Activated T-cell treated with anti-CD3 and anti-CD28 coated beads, Interleukin-2, amount 50 U/mL, for 24 hours (primary cell): ENCODE data around the gene SMARCD1.
"Not testable (repeated sequence)": the region's sequence is repeated elsewhere in the genome, so short reads cannot be mapped to it uniquely, and the experiment has no call there.

Experiments
- DNase-seq: peaks from one replicate; pipeline ENCODE4 v3.0.0-alpha.2; 2020
- H3K27ac Mint-ChIP-seq: 2 replicates; pipeline ENCODE4 v1.8.0; 2020; ENCODE audit warnings: mild to moderate bottlenecking, mixed read lengths
- H3K27me3 Mint-ChIP-seq: 2 replicates; pipeline ENCODE4 v1.8.0; 2020; ENCODE audit warnings: mixed read lengths
- H3K36me3 Mint-ChIP-seq: 2 replicates; pipeline ENCODE4 v1.8.0; 2020; ENCODE audit warnings: low read depth, mixed read lengths
- H3K4me1 Mint-ChIP-seq: 2 replicates; pipeline ENCODE4 v1.8.0; 2020; ENCODE audit warnings: low read depth, mixed read lengths
- H3K4me3 Mint-ChIP-seq: 2 replicates; pipeline ENCODE4 v1.8.0; 2020; ENCODE audit warnings: mild to moderate bottlenecking, moderate library complexity, mixed read lengths
- H3K9me3 Mint-ChIP-seq: 2 replicates; pipeline ENCODE4 v1.8.0; 2020; ENCODE audit warnings: mixed read lengths

SMARCD1 gene

DNA sequence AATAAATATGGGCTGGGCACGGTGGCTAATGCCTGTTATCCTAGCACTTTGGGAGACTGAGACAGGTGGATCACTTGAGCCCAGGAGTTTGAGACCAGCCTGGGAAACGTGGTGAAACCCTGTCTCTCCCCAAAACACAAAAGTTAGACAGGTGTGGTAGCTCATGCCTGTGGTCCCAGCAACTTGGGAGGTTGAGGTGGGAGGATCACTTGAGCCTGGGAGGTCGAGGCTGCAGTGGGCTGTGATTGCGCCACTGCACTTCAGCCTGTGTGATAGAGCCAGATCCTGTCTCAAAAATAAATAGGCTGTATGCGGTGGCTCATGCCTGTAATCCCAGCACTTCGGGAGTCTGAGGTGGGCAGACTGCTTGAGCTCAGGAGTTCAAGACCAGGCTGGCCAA lies 62.9 kb downstream of the SMARCD1 start:
- not testable (repeated sequence) for DNase-seq, H3K27me3 Mint-ChIP-seq, H3K27ac Mint-ChIP-seq, H3K9me3 Mint-ChIP-seq, H3K4me3 Mint-ChIP-seq
- peaks cover 33% of the 10 kb centered on the region for H3K4me1 Mint-ChIP-seq
- peaks cover 21% of the 10 kb centered on the region for H3K36me3 Mint-ChIP-seq

DNA sequence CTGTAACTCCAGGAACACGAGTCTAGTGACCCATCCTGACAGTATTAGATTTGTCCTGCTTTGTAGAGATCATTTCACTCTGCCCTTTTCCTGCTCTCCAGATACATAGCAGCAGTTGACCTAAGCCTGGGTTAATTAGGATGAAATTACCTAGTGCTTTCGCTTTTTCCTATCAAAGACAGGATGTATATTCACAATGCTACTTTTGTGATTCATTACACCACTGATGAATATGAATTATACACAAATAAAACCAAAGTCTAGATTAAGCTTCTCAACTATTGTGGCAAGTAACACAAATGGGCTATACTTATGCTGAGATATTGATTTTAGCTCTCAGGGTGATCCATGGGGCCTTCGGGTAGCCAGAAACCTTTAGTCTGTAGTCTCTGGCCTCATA lies 64.2 kb downstream of the SMARCD1 start:
- Mint-ChIP-seq H3K27me3 (no peaks in the 10 kb centered on the region), H3K36me3 (peaks cover 20% of the 10 kb centered on the region), H3K4me3 (no peak overlapping the region), H3K9me3 (no peaks in the 10 kb centered on the region), H3K4me1 (peaks cover 33% of the 10 kb centered on the region), H3K27ac (peak overlapping the region; percentile 80)
- DNase-seq = no peak
